ENCODE results near the gene RRP9.

- TF ChIP-seq CTCF (conservative IDR thresholded peaks at IDR 0.05; ENCODE audit: low read depth, low read length), result no peak
- no peak for TF ChIP-seq EZH2 (IDR thresholded peaks at IDR 0.05; ENCODE audit: borderline replicate concordance, low read depth, low read length, poor library complexity, severe bottlenecking)
Measured at GRCh38 chr3:51888463-51889105, 53.1 kb downstream of the RRP9 start.
